Body of pancreas (tissue), 4 donors: ENCODE data around the gene PROZ.

Experiments
- POLR2A ChIP-seq, 3 donors: fragments of 450-650 bp; IDR thresholded peaks; one replicate each; pipeline ENCODE4 v1.6.1; 2016; ENCODE audit warnings: antibody characterized with exemption in 3 of 3, mild to moderate bottlenecking in 2 of 3
- TF ChIP-seq, protein P1 (sequence below), 7 experiments: fragments of 450-650 bp in 4 of 7; fragments of 200-600 bp in 3 of 7; sonication (generic) in 3 of 7; IDR thresholded peaks; one replicate each; pipeline ENCODE4 v1.5.1; 2016 to 2019; ENCODE audit warnings: antibody characterized with exemption in 7 of 7

DNA sequence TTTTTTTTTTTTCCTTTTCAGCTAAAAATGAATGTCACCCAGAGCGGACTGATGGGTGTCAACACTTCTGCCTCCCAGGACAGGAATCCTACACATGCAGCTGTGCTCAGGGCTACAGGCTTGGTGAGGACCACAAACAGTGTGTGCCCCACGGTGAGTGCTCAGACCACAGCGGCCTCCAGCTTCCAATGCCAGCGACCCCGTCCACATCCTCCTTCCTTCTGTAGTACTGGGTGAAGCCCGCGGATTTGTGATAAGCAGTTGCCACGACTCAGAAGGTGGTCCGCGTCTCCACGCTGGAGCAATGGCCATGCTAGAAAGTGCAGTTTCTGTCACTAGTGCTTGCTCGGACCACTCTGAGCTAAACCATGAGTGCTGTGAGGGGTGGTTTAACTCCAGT, 6.0 kb downstream of the PROZ start:
- TF ChIP-seq, protein P1, sequence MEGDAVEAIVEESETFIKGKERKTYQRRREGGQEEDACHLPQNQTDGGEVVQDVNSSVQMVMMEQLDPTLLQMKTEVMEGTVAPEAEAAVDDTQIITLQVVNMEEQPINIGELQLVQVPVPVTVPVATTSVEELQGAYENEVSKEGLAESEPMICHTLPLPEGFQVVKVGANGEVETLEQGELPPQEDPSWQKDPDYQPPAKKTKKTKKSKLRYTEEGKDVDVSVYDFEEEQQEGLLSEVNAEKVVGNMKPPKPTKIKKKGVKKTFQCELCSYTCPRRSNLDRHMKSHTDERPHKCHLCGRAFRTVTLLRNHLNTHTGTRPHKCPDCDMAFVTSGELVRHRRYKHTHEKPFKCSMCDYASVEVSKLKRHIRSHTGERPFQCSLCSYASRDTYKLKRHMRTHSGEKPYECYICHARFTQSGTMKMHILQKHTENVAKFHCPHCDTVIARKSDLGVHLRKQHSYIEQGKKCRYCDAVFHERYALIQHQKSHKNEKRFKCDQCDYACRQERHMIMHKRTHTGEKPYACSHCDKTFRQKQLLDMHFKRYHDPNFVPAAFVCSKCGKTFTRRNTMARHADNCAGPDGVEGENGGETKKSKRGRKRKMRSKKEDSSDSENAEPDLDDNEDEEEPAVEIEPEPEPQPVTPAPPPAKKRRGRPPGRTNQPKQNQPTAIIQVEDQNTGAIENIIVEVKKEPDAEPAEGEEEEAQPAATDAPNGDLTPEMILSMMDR (IDR thresholded peaks at IDR 0.05) = no peak
- TF ChIP-seq POLR2A (IDR thresholded peaks at IDR 0.05) = no peak
